Neuronal stem cell (in vitro differentiated cells): ENCODE data around the gene TNK1.
A peak's percentile ranks its signal among the peaks of the same experiment; 100 is the strongest.

Source experiments
- DNase-seq: peaks from one replicate; pipeline ENCODE4 v3.0.0-alpha.2; 2013; ENCODE audit warnings: low spot score
- H2AFZ ChIP-seq: one replicate; pipeline ENCODE4 v1.6.1; 2013; ENCODE audit warnings: mild to moderate bottlenecking, low read length, inconsistent platforms
- H2AK5ac ChIP-seq: 2 replicates; pipeline ENCODE4 v1.6.1; 2013; ENCODE audit warnings: low read depth, mild to moderate bottlenecking, inconsistent platforms, low read length, moderate library complexity, mixed read lengths
- H2BK120ac ChIP-seq: 2 replicates; pipeline ENCODE4 v1.6.1; 2013; ENCODE audit warnings: low read depth, mild to moderate bottlenecking, inconsistent platforms, low read length, moderate library complexity, mixed read lengths
- H2BK12ac ChIP-seq: one replicate; pipeline ENCODE4 v1.6.1; 2013; ENCODE audit warnings: low read length, inconsistent platforms
- H2BK15ac ChIP-seq: 2 replicates; pipeline ENCODE4 v1.6.1; 2013; ENCODE audit warnings: mild to moderate bottlenecking, low read length, inconsistent platforms, mixed read lengths
- H2BK5ac ChIP-seq: one replicate; pipeline ENCODE4 v1.6.1; 2013; ENCODE audit warnings: inconsistent platforms, mild to moderate bottlenecking, low read length, moderate library complexity
- H3K14ac ChIP-seq: one replicate; pipeline ENCODE4 v1.6.1; 2013; ENCODE audit warnings: low read length, inconsistent platforms
- H3K18ac ChIP-seq: 2 replicates; pipeline ENCODE4 v1.6.1; 2013; ENCODE audit warnings: low read length, inconsistent platforms
- H3K23ac ChIP-seq: 2 replicates; pipeline ENCODE4 v1.6.1; 2013; ENCODE audit warnings: low read depth, mild to moderate bottlenecking, mixed read lengths, low read length, inconsistent platforms; ENCODE audit not compliant: poor library complexity
- H3K27ac ChIP-seq: replicated peaks from 3 replicates; pipeline ENCODE4 v1.5.1; 2013; ENCODE audit warnings: low read length, inconsistent platforms
- H3K27me3 ChIP-seq, 3 experiments: 2 replicates each; pipeline ENCODE4 v1.6.1; 2013; ENCODE audit warnings: low read length in 3 of 3, mild to moderate bottlenecking in 2 of 3, inconsistent platforms in 1 of 3, low read depth in 1 of 3, mixed read lengths in 1 of 3, moderate library complexity in 1 of 3; ENCODE audit not compliant: control insufficient read depth in 3 of 3, insufficient read depth in 3 of 3
- H3K36me3 ChIP-seq, 2 donors: replicated peaks in 1 of 2; 2 replicates each; pipeline ENCODE4 v1.6.1; 2013; ENCODE audit warnings: low read length in 2 of 2; ENCODE audit not compliant: control insufficient read depth in 2 of 2, insufficient read depth in 2 of 2
- H3K4ac ChIP-seq: 2 replicates; pipeline ENCODE4 v1.6.1; 2013; ENCODE audit warnings: inconsistent platforms, mild to moderate bottlenecking, low read length, moderate library complexity
- H3K4me1 ChIP-seq, 2 donors: 1 replicate in 1 of 2; 2 replicates in 1 of 2; pipeline ENCODE4 v1.6.1; 2013; ENCODE audit warnings: low read length in 2 of 2, low read depth in 1 of 2; ENCODE audit not compliant: control insufficient read depth in 2 of 2, insufficient read depth in 1 of 2
- H3K4me2 ChIP-seq: one replicate; pipeline ENCODE4 v1.6.1; 2013; ENCODE audit warnings: mild to moderate bottlenecking, low read length, inconsistent platforms; ENCODE audit not compliant: insufficient read depth, poor library complexity, severe bottlenecking
- H3K4me3 ChIP-seq, 2 donors: 2 replicates each; pipeline ENCODE4 v1.5.1; 2013; ENCODE audit warnings: low read length in 2 of 2, mild to moderate bottlenecking in 2 of 2, inconsistent platforms in 1 of 2, moderate library complexity in 1 of 2
- H3K79me1 ChIP-seq: one replicate; pipeline ENCODE4 v1.6.1; 2013; ENCODE audit warnings: low read depth, mild to moderate bottlenecking, inconsistent platforms, low read length, moderate library complexity
- H3K9ac ChIP-seq: one replicate; pipeline ENCODE4 v1.6.1; 2013; ENCODE audit warnings: mild to moderate bottlenecking, low read depth, low read length, inconsistent platforms; ENCODE audit not compliant: poor library complexity
- H3K9me3 ChIP-seq, 2 donors: replicated peaks in 1 of 2; 2 replicates each; pipeline versions ENCODE3 to v1.6.1; 2013; ENCODE audit warnings: low read length in 2 of 2, mild to moderate bottlenecking in 2 of 2, inconsistent platforms in 1 of 2, low read depth in 1 of 2, mixed read lengths in 1 of 2, moderate library complexity in 1 of 2; ENCODE audit not compliant: control insufficient read depth in 2 of 2, insufficient read depth in 1 of 2
- H4K8ac ChIP-seq: one replicate; pipeline ENCODE4 v1.6.1; 2013; ENCODE audit warnings: low read depth, mild to moderate bottlenecking, inconsistent platforms, low read length, moderate library complexity
- H4K91ac ChIP-seq: one replicate; pipeline ENCODE4 v1.6.1; 2013; ENCODE audit warnings: low read length, low read depth, mild to moderate bottlenecking, inconsistent platforms; ENCODE audit not compliant: poor library complexity
- WGBS, 2 donors: extraction: QIAGEN DNeasy Blood & Tissue Kit; methylation state at CpG; one replicate each; pipeline ENCODE4 v1.1.7; 2013; ENCODE audit warnings: missing lambda C conversion rate in 2 of 2, mixed read lengths in 1 of 2; ENCODE audit not compliant: insufficient read length in 2 of 2, insufficient replicate concordance in 1 of 2; ENCODE audit errors: extremely low coverage in 2 of 2; 5-methylcytosine and 5-hydroxymethylcytosine counted together

The TNK1 gene

GRCh38 chr17:7414837-7415236 lies 33.9 kb downstream of the TNK1 start:
- Histone ChIP-seq H2AFZ (no peak overlapping the region), H3K4ac (no peak overlapping the region), H3K9ac (no peak overlapping the region), H3K79me1 (peaks cover 7% of the 10 kb centered on the region), H3K4me1 (peaks cover 21 to 26% of the 10 kb centered on the region in 2 donors), H4K91ac (no peak overlapping the region), H3K18ac (no peak overlapping the region), H3K9me3 (no peaks in the 10 kb centered on the region), H4K8ac (no peak overlapping the region), H3K36me3 (peaks cover 44 to 86% of the 10 kb centered on the region in 2 donors), H2BK15ac (no peak overlapping the region), H2BK12ac (no peak overlapping the region), H3K27ac (no peak overlapping the region), H3K14ac (no peak overlapping the region), H2BK5ac (peak overlapping the region; percentile 5), H3K4me3 (no peak overlapping the region), H2BK120ac (no peak overlapping the region), H3K4me2 (no peak overlapping the region), H3K23ac (no peak overlapping the region), H3K27me3 (no peaks in the 10 kb centered on the region), H2AK5ac (no peak overlapping the region)
- WGBS, 2 donors = no CpG with 5 or more reads among the region's 14 CpGs
- no peak for DNase-seq

GRCh38 chr17:7415784-7416183 lies 34.9 kb downstream of the TNK1 start:
- Histone ChIP-seq H3K4me3 (no peak overlapping the region), H3K27me3 (no peaks in the 10 kb centered on the region), H2BK120ac (no peak overlapping the region), H4K91ac (no peak overlapping the region), H3K4me2 (no peak overlapping the region), H3K18ac (no peak overlapping the region), H3K9ac (no peak overlapping the region), H3K36me3 (peaks cover 35 to 77% of the 10 kb centered on the region in 2 donors), H2AFZ (no peak overlapping the region), H3K14ac (no peak overlapping the region), H3K9me3 (no peaks in the 10 kb centered on the region), H2AK5ac (no peak overlapping the region), H3K4ac (no peak overlapping the region), H4K8ac (no peak overlapping the region), H2BK5ac (no peak overlapping the region), H3K27ac (no peak overlapping the region), H3K4me1 (peaks cover 30 to 34% of the 10 kb centered on the region in 2 donors), H2BK15ac (no peak overlapping the region), H3K23ac (peak overlapping the region; percentile 43), H3K79me1 (peaks cover 4% of the 10 kb centered on the region), H2BK12ac (no peak overlapping the region)
- WGBS, 2 donors = no CpG with 5 or more reads among the region's 23 CpGs
- no peak for DNase-seq

- no peak for DNase-seq
- Histone ChIP-seq H3K9me3 (no peaks in the 10 kb centered on the region), H3K18ac (no peak overlapping the region), H2AFZ (no peak overlapping the region), H3K79me1 (peaks cover 4% of the 10 kb centered on the region), H3K4me2 (no peak overlapping the region), H3K9ac (no peak overlapping the region), H4K8ac (no peak overlapping the region), H2BK12ac (no peak overlapping the region), H3K36me3 (peaks cover 31 to 72% of the 10 kb centered on the region in 2 donors), H3K27me3 (no peaks in the 10 kb centered on the region), H3K4me1 (peaks cover 32 to 39% of the 10 kb centered on the region in 2 donors), H3K23ac (no peak overlapping the region), H3K27ac (no peak overlapping the region), H3K14ac (no peak overlapping the region), H2BK120ac (no peak overlapping the region), H3K4ac (no peak overlapping the region), H4K91ac (no peak overlapping the region), H2BK15ac (no peak overlapping the region), H2BK5ac (no peak overlapping the region), H3K4me3 (no peak overlapping the region), H2AK5ac (no peak overlapping the region)
- no CpG with 5 or more reads among the region's 6 CpGs for WGBS, 2 donors
Observed at GRCh38 chr17:7416323-7416722, 35.4 kb downstream of the TNK1 start.

- Histone ChIP-seq H3K23ac (no peak overlapping the region), H3K36me3 (peaks cover 30 to 65% of the 10 kb centered on the region in 2 donors), H4K91ac (no peak overlapping the region), H3K4me1 (peaks cover 32 to 42% of the 10 kb centered on the region in 2 donors), H3K9ac (peak overlapping the region; percentile 40), H2BK12ac (peak overlapping the region; percentile 36), H3K4me2 (no peak overlapping the region), H3K79me1 (peaks cover 4% of the 10 kb centered on the region), H3K14ac (no peak overlapping the region), H2AFZ (no peak overlapping the region), H2BK120ac (no peak overlapping the region), H2BK15ac (no peak overlapping the region), H3K27ac (no peak overlapping the region), H2BK5ac (no peak overlapping the region), H3K27me3 (no peaks in the 10 kb centered on the region), H3K4me3 (no peak overlapping the region), H4K8ac (no peak overlapping the region), H2AK5ac (no peak overlapping the region), H3K9me3 (no peaks in the 10 kb centered on the region), H3K18ac (no peak overlapping the region), H3K4ac (no peak overlapping the region)
- no CpG with 5 or more reads among the region's 54 CpGs for WGBS, 2 donors
- no peak for DNase-seq
Observed at GRCh38 chr17:7417056-7417655, 36.3 kb downstream of the TNK1 start.
